DND-41 (cell line): ENCODE measurements around the gene CBY2.
A peak's percentile ranks its signal among the peaks of the same experiment; 100 is the strongest.

ENCODE experiments used
- ATAC-seq: fragments of 200-7000 bp; cut with Tn5 transposase; 3 replicates; pipeline ENCODE4 v1.9.1; 2021; ENCODE audit warnings: low read depth; ENCODE audit not compliant: insufficient read depth
- DNase-seq: peaks from one replicate; pipeline ENCODE4 v3.0.0-alpha.2; 2020
- H2AFZ ChIP-seq: 2 replicates; pipeline ENCODE4 v1.6.0; 2012; ENCODE audit warnings: low read depth, low read length
- H3K27ac ChIP-seq: 2 replicates; pipeline ENCODE4 v1.5.1; 2012; ENCODE audit warnings: low read length, inconsistent platforms
- H3K27me3 ChIP-seq: fragments of 200-600 bp; sonication (generic); 2 replicates; pipeline ENCODE4 v1.6.0; 2012; ENCODE audit warnings: low read length, mild to moderate bottlenecking, inconsistent platforms; ENCODE audit not compliant: insufficient read depth, poor library complexity
- H3K36me3 ChIP-seq: 2 replicates; pipeline ENCODE4 v1.5.1; 2012; ENCODE audit warnings: low read length, inconsistent platforms; ENCODE audit not compliant: insufficient read depth
- H3K4me1 ChIP-seq: 2 replicates; pipeline ENCODE4 v1.5.1; 2012; ENCODE audit warnings: mild to moderate bottlenecking, low read length; ENCODE audit not compliant: insufficient read depth
- H3K4me2 ChIP-seq: 2 replicates; pipeline ENCODE4 v1.6.0; 2012; ENCODE audit warnings: mild to moderate bottlenecking, moderate library complexity, low read length, inconsistent platforms; ENCODE audit not compliant: insufficient read depth
- H3K4me3 ChIP-seq, 2 experiments: fragments of 200-600 bp in 1 of 2; shearing (Covaris generic) in 1 of 2; 2 replicates each; pipeline ENCODE4 v1.5.1; 2012 to 2016; ENCODE audit warnings: inconsistent platforms in 2 of 2, low read length in 2 of 2, mild to moderate bottlenecking in 2 of 2, low read depth in 1 of 2, moderate library complexity in 1 of 2
- H3K79me2 ChIP-seq: 2 replicates; pipeline ENCODE4 v1.6.0; 2012; ENCODE audit warnings: low read length, inconsistent platforms; ENCODE audit not compliant: insufficient read depth
- H3K9ac ChIP-seq: 2 replicates; pipeline ENCODE4 v1.6.0; 2012; ENCODE audit warnings: low read depth, mild to moderate bottlenecking, inconsistent platforms, low read length, moderate library complexity
- H3K9me3 ChIP-seq: 2 replicates; pipeline ENCODE4 v1.5.1; 2012; ENCODE audit warnings: low read length, moderate library complexity, mild to moderate bottlenecking, inconsistent platforms; ENCODE audit not compliant: insufficient read depth, severe bottlenecking
- H4K20me1 ChIP-seq: 2 replicates; pipeline ENCODE4 v1.6.0; 2012; ENCODE audit warnings: low read length; ENCODE audit not compliant: insufficient read depth
- EZH2 ChIP-seq: IDR thresholded peaks from 3 replicates; pipeline ENCODE4 v1.6.1; 2012; ENCODE audit warnings: borderline replicate concordance, low read depth, mild to moderate bottlenecking, moderate library complexity, low read length, inconsistent platforms; ENCODE audit not compliant: severe bottlenecking
- TF ChIP-seq, protein P1 (sequence below): IDR thresholded peaks from 2 replicates; pipeline ENCODE4 v1.5.1; 2012; ENCODE audit warnings: borderline replicate concordance, low read length, moderate library complexity, mild to moderate bottlenecking; ENCODE audit not compliant: poor library complexity, severe bottlenecking; ENCODE audit errors: extremely low read depth

The CBY2 gene

DNA sequence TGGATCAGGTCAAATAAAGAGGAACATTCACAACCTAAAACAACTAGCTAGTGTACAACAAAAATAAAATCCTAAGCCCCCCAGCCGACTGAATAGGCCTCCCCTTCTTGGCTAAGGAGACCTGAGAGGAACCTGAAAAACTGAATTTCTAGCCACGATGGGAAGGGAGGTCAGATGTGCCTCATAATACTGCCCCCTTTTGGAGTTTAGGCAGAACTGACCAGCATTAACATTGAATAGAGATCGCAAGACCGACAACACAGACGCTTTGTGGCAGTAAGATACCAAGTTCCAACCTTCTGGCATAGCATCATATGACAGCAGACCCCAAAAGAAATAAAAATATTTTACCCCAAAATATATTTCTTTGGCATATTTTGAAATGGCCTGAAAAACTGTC is 15.9 kb downstream of the CBY2 start:
- H3K4me3 ChIP-seq = no peak overlapping the region
- no peak for TF ChIP-seq EZH2
- TF ChIP-seq, protein P1, sequence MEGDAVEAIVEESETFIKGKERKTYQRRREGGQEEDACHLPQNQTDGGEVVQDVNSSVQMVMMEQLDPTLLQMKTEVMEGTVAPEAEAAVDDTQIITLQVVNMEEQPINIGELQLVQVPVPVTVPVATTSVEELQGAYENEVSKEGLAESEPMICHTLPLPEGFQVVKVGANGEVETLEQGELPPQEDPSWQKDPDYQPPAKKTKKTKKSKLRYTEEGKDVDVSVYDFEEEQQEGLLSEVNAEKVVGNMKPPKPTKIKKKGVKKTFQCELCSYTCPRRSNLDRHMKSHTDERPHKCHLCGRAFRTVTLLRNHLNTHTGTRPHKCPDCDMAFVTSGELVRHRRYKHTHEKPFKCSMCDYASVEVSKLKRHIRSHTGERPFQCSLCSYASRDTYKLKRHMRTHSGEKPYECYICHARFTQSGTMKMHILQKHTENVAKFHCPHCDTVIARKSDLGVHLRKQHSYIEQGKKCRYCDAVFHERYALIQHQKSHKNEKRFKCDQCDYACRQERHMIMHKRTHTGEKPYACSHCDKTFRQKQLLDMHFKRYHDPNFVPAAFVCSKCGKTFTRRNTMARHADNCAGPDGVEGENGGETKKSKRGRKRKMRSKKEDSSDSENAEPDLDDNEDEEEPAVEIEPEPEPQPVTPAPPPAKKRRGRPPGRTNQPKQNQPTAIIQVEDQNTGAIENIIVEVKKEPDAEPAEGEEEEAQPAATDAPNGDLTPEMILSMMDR = peak; percentile 65
- H4K20me1 ChIP-seq = no peaks in the 10 kb centered on the region
- no peak overlapping the region for H3K9ac ChIP-seq
- H2AFZ ChIP-seq = no peak overlapping the region
- H3K27ac ChIP-seq = no peak overlapping the region
- H3K27me3 ChIP-seq = peaks cover 9% of the 10 kb centered on the region
- no peaks in the 10 kb centered on the region for H3K36me3 ChIP-seq
- H3K79me2 ChIP-seq = no peaks in the 10 kb centered on the region
- no peak overlapping the region for H3K4me2 ChIP-seq
- H3K4me1 ChIP-seq = no peaks in the 10 kb centered on the region
- DNase-seq (no peak), ATAC-seq (0 out of 3 replicates have a peak, but pooled peaks have one; percentile 40)
- H3K9me3 ChIP-seq = no peaks in the 10 kb centered on the region

DNA sequence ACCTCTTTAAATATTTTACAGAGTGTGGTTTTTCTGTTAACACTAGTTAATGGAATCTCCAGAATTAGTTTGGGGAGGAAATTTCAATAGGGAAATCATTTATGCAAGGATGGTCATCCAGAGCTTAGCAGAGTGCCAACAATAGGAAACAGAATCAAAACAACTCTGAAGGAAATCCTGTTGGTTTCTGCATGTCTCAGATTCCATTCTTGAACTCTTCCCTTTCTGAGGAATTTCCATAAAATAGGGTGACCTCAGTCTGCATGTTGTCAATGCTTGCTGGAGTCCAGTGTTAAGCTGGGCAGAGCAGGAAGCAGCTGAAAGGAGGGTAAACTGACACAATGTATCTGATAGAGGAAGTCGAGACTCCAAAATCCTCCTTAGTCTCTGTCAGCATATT is 16.9 kb downstream of the CBY2 start:
- DNase-seq = no peak
- no peaks in the 10 kb centered on the region for H3K36me3 ChIP-seq
- H3K79me2 ChIP-seq = no peaks in the 10 kb centered on the region
- H3K9me3 ChIP-seq = no peaks in the 10 kb centered on the region
- H3K4me3 ChIP-seq = no peak overlapping the region
- ATAC-seq = no peak
- TF ChIP-seq, protein P1 = no peak
- TF ChIP-seq EZH2 = no peak
- no peak overlapping the region for H3K9ac ChIP-seq
- H3K4me1 ChIP-seq = no peaks in the 10 kb centered on the region
- H4K20me1 ChIP-seq = no peaks in the 10 kb centered on the region
- peaks cover 9% of the 10 kb centered on the region for H3K27me3 ChIP-seq
- no peak overlapping the region for H3K4me2 ChIP-seq
- no peak overlapping the region for H2AFZ ChIP-seq
- H3K27ac ChIP-seq = no peak overlapping the region

DNA sequence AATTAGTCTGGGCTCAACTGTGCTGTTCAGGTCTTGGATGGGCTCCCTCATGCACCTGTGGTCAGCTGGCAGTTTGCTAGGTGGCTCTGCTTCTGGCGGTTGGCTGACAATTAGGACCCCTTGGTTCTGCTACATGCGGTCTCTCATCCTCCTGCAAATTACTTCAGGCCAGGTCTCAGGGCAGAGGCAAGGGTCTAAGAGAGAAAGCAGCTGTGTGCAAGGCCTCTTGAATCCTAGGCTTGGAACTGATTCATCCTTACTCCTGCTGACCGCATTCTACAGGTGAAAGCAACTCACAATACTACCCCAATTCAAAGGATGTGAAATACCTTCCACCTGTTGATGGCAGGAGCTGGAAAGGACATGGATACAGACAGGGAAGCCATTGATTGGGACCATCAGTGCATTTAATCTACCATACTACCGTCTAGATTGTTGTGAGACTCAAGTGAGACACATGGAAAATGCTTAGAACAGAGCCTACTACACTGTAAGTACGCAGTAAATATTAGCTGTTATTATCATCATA is 19.1 kb downstream of the CBY2 start:
- Histone ChIP-seq H3K79me2 (no peaks in the 10 kb centered on the region), H3K4me3 (no peak overlapping the region), H3K27ac (no peak overlapping the region), H3K27me3 (peaks cover 14% of the 10 kb centered on the region), H3K9me3 (no peaks in the 10 kb centered on the region), H2AFZ (no peak overlapping the region), H3K4me1 (no peaks in the 10 kb centered on the region), H3K4me2 (no peak overlapping the region), H4K20me1 (no peaks in the 10 kb centered on the region), H3K9ac (no peak overlapping the region), H3K36me3 (no peaks in the 10 kb centered on the region)
- no peak for DNase-seq
- ATAC-seq = no peak
- TF ChIP-seq, protein P1 = no peak
- TF ChIP-seq EZH2 = no peak

DNA sequence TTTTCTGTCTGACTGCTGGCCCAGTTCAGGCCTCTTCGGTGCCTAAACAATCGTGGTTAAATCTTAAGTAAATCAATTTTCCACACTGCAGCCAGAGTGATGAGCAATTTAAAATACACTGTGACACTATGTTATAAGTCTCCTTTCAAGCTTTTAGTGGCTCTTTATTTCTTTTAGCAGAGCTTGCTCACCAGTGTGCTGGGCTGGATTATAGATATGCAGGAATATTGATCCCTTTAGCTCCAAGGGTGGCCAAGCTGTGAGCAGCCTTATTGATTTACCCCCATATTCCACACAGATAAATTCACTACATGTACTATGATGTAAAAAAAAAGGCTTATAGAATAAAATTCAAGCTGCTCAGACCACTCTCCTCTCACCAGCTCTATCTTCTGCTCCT is 21.7 kb downstream of the CBY2 start:
- Histone ChIP-seq H3K79me2 (no peaks in the 10 kb centered on the region), H3K27ac (no peak overlapping the region), H3K9ac (no peak overlapping the region), H3K4me3 (no peak overlapping the region), H2AFZ (no peak overlapping the region), H3K36me3 (no peaks in the 10 kb centered on the region), H3K9me3 (no peaks in the 10 kb centered on the region), H3K4me1 (no peaks in the 10 kb centered on the region), H4K20me1 (no peaks in the 10 kb centered on the region), H3K27me3 (peaks cover 18% of the 10 kb centered on the region), H3K4me2 (no peak overlapping the region)
- ATAC-seq (no peak), DNase-seq (no peak)
- no peak for TF ChIP-seq EZH2
